SU-DHL-6 (cell line): ENCODE results near the gene RUNX1.

Source experiments
- H2AFZ ChIP-seq: fragments of 200-600 bp; sonication (generic); 2 replicates; pipeline ENCODE4 v1.6.1; 2014; ENCODE audit warnings: low read depth, mild to moderate bottlenecking, moderate library complexity, mixed read lengths, antibody characterized with exemption, low read length; ENCODE audit not compliant: severe bottlenecking
- H3F3A ChIP-seq: fragments of 200-600 bp; shearing (Covaris generic); 2 replicates; pipeline ENCODE4 v1.6.0; 2016; ENCODE audit warnings: antibody characterized with exemption, mild to moderate bottlenecking; ENCODE audit not compliant: insufficient read depth
- H3K27ac ChIP-seq: fragments of 200-600 bp; sonication (generic); 2 replicates; pipeline ENCODE4 v1.5.1; 2016; ENCODE audit warnings: low read depth, mild to moderate bottlenecking, low read length, moderate library complexity, mixed read lengths
- H3K27me3 ChIP-seq: fragments of 200-600 bp; sonication (generic), shearing (Covaris generic); 2 replicates; pipeline ENCODE4 v1.6.0; 2014; ENCODE audit warnings: mild to moderate bottlenecking, low read length
- H3K36me3 ChIP-seq: fragments of 200-600 bp; sonication (generic); 2 replicates; pipeline ENCODE4 v1.6.1; 2014; ENCODE audit warnings: mild to moderate bottlenecking, low read length, mixed read lengths
- H3K4me2 ChIP-seq: fragments of 300-600, 200-600 bp; shearing (Covaris generic), sonication (generic); 2 replicates; pipeline ENCODE4 v1.6.0; 2014; ENCODE audit warnings: low read length, low read depth, mild to moderate bottlenecking; ENCODE audit not compliant: poor library complexity, severe bottlenecking
- H3K4me3 ChIP-seq: fragments of 200-600 bp; sonication (generic); 2 replicates; pipeline ENCODE4 v1.5.1; 2014; ENCODE audit warnings: antibody characterized with exemption, low read length, mild to moderate bottlenecking, mixed read lengths; ENCODE audit not compliant: insufficient read depth, poor library complexity, severe bottlenecking
- H3K79me2 ChIP-seq: fragments of 200-600 bp; sonication (generic); 2 replicates; pipeline ENCODE4 v1.6.1; 2014; ENCODE audit warnings: mild to moderate bottlenecking, low read length, moderate library complexity; ENCODE audit not compliant: insufficient read depth
- H3K9ac ChIP-seq: fragments of 200-600 bp; sonication (generic); 2 replicates; pipeline ENCODE4 v1.7.0; 2014; ENCODE audit warnings: mild to moderate bottlenecking, low read length
- H3K9me2 ChIP-seq: fragments of 200-600 bp; sonication (generic); replicated peaks from 2 replicates; pipeline ENCODE4 v1.6.1; 2014; ENCODE audit warnings: low read length; ENCODE audit not compliant: insufficient read depth
- H3K9me3 ChIP-seq: fragments of 200-600 bp; sonication (generic); 2 replicates; pipeline ENCODE4 v1.6.1; 2014; ENCODE audit warnings: low read length, mixed read lengths; ENCODE audit not compliant: insufficient read depth
- H4K20me1 ChIP-seq: fragments of 200-600 bp; sonication (generic); 2 replicates; pipeline ENCODE4 v1.6.1; 2014; ENCODE audit warnings: low read depth, mild to moderate bottlenecking, antibody characterized with exemption, low read length, moderate library complexity, mixed read lengths
- CTCF ChIP-seq: fragments of 200-600 bp; sonication (generic); IDR thresholded peaks from one replicate; pipeline ENCODE4 v1.5.1; 2017; ENCODE audit warnings: antibody characterized with exemption, mild to moderate bottlenecking, low read length, moderate library complexity; ENCODE audit not compliant: insufficient read depth, poor library complexity, severe bottlenecking
- EZH2phosphoT487 ChIP-seq: fragments of 200-600 bp; sonication (generic), shearing (Covaris generic); conservative IDR thresholded peaks from 2 replicates; pipeline ENCODE4 v1.6.1; 2018; ENCODE audit warnings: mild to moderate bottlenecking, antibody characterized with exemption, low read length, moderate library complexity, mixed read lengths

RUNX1 gene

GRCh38 chr21:34762786-34763185 is 286.3 kb downstream of the RUNX1 start:
- TF ChIP-seq EZH2phosphoT487 (no peak), CTCF (no peak)
- no peak overlapping the region for H3K27ac ChIP-seq
- no peaks in the 10 kb centered on the region for H3K27me3 ChIP-seq
- H2AFZ ChIP-seq, result no peak overlapping the region
- no peaks in the 10 kb centered on the region for H3K79me2 ChIP-seq
- H3K4me2 ChIP-seq, result no peak overlapping the region
- no peak overlapping the region for H3K4me3 ChIP-seq
- H3K36me3 ChIP-seq, result no peaks in the 10 kb centered on the region
- no peaks in the 10 kb centered on the region for H3K9me2 ChIP-seq
- H3F3A ChIP-seq, result no peaks in the 10 kb centered on the region
- H4K20me1 ChIP-seq, result no peaks in the 10 kb centered on the region
- H3K9me3 ChIP-seq, result no peaks in the 10 kb centered on the region
- H3K9ac ChIP-seq, result no peak overlapping the region

- no peaks in the 10 kb centered on the region for H3K9me2 ChIP-seq
- no peaks in the 10 kb centered on the region for H3K27me3 ChIP-seq
- no peak overlapping the region for H3K4me2 ChIP-seq
- no peak overlapping the region for H3K4me3 ChIP-seq
- H3K9me3 ChIP-seq, result no peaks in the 10 kb centered on the region
- TF ChIP-seq CTCF, result no peak
- no peak for TF ChIP-seq EZH2phosphoT487
- H3K9ac ChIP-seq, result no peak overlapping the region
- H4K20me1 ChIP-seq, result no peaks in the 10 kb centered on the region
- H3F3A ChIP-seq, result no peaks in the 10 kb centered on the region
- H3K36me3 ChIP-seq, result no peaks in the 10 kb centered on the region
- H3K27ac ChIP-seq, result no peak overlapping the region
- no peak overlapping the region for H2AFZ ChIP-seq
- H3K79me2 ChIP-seq, result no peaks in the 10 kb centered on the region
These were observed 287.3 kb downstream of the RUNX1 start for GRCh38 chr21:34761758-34762330.

DNA sequence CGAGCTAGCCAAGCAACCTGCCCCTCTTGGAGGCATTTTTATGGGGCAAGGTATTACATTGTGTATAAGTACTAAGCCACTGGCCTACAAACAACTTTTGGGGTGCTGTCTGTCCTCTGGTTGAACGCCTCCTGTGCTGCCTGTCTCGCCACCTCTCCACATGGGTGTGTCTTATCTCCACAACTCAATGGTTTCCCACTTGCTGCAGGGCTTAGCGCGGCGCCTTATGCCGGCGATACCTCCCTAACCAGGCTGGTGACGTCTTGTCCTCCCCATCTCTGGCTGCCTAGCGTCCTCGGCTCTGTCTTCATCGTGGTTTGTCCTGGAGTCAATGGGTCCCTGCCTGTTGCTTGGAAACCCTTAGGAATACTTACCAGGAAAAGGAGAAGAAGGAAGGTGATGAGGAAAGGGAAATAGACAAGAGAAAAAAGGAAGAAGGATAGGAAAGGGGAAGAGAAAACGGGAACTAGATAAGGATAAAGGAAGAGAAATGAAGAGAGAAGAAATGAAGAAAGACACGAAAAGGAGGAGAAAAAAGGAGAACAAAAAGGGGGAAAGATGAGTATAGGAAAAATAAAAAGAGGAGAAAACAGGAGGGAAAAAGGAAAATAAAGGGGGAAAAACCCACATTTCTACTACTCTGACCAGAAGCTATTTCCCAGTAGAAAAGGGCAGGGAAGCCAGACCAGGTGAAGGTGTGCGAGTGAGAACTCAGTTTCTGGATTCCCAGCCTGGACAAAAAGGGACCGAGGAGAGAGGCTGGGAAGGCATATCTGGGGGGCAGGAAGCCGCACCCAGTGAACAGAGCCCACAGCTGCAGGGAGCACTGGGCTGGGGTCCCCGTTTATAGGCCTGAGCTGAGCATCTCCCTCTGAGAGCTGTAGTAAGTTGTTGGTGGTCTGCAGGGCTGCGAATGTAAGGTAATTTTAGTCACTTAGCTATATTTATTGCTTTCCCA is 294.1 kb downstream of the RUNX1 start:
- Histone ChIP-seq H3K4me2 (no peak overlapping the region), H3F3A (no peaks in the 10 kb centered on the region), H3K27ac (no peak overlapping the region), H3K4me3 (no peak overlapping the region), H3K9ac (no peak overlapping the region), H3K36me3 (no peaks in the 10 kb centered on the region), H4K20me1 (no peaks in the 10 kb centered on the region), H3K9me3 (no peaks in the 10 kb centered on the region), H3K27me3 (no peaks in the 10 kb centered on the region), H2AFZ (no peak overlapping the region), H3K9me2 (no peaks in the 10 kb centered on the region), H3K79me2 (no peaks in the 10 kb centered on the region)
- TF ChIP-seq EZH2phosphoT487, result no peak
- no peak for TF ChIP-seq CTCF
